OCI-LY3 (cell line): Measurements from ENCODE around the gene LRRN2.

Source experiments
- EZH2phosphoT487 ChIP-seq: fragments of 200-600 bp; shearing (Covaris generic); IDR thresholded peaks from 2 replicates; pipeline ENCODE4 v1.6.1; 2018; ENCODE audit warnings: antibody characterized with exemption, mixed run types, low read depth
- TF ChIP-seq, protein P1 (sequence below): fragments of 200-600, 300-600 bp; sonication (generic); IDR thresholded peaks from 2 replicates; pipeline ENCODE4 v1.5.1; 2014; ENCODE audit warnings: antibody characterized with exemption, low read length, low read depth

DNA sequence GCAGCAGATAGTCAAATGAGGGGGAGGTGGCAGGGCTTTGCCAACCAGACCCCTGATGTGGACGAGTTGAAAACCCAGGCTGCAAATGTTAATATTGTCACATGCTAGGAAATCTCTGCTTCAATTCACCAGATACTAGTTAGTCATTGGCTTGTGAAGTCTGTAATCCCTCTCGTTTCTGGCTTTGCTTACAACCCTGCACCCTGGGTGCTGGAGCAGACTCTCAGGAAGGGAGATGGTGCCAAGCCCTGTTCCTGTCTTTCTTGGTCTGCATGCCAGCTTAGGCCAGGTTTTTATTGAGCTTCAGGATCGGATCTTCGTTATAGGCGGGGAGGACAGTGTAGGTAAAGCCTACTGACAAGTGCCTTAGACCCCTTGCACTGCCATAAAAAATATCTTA lies 116.1 kb downstream of the LRRN2 start:
- TF ChIP-seq, protein P1, sequence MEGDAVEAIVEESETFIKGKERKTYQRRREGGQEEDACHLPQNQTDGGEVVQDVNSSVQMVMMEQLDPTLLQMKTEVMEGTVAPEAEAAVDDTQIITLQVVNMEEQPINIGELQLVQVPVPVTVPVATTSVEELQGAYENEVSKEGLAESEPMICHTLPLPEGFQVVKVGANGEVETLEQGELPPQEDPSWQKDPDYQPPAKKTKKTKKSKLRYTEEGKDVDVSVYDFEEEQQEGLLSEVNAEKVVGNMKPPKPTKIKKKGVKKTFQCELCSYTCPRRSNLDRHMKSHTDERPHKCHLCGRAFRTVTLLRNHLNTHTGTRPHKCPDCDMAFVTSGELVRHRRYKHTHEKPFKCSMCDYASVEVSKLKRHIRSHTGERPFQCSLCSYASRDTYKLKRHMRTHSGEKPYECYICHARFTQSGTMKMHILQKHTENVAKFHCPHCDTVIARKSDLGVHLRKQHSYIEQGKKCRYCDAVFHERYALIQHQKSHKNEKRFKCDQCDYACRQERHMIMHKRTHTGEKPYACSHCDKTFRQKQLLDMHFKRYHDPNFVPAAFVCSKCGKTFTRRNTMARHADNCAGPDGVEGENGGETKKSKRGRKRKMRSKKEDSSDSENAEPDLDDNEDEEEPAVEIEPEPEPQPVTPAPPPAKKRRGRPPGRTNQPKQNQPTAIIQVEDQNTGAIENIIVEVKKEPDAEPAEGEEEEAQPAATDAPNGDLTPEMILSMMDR, result no peak
- no peak for TF ChIP-seq EZH2phosphoT487
